IMR-90 (cell line): ENCODE results near the gene ERC2. TPM values are rescaled to one million over a fixed set of nuclear protein-coding genes. Genes with fewer than 3 reads are reported as not detected.

Experiments
- ATAC-seq: fragments of 200-7000 bp; cut with Tn5 transposase; 2 replicates; pipeline ENCODE4 v1.9.1; 2020; ENCODE audit warnings: low read depth, mild to moderate bottlenecking, moderate library complexity
- BruUV-seq: library from RNA; stranded (reverse); fragments of 400-500 nt; replicated peaks from 2 replicates; lab custom pipeline; 2021; lab: Mats Ljungman, UMichigan
- CTCF ChIA-PET: fragments of 300-600 bp; formaldehyde crosslinking; extraction: SDS; loops from one replicate; lab custom pipeline; 2021; ENCODE audit warnings: antibody characterized with exemption; lab: Yijun Ruan, JAX
- POLR2A ChIA-PET: fragments of 300-600 bp; sonication (Branson Sonifier 250); formaldehyde crosslinking; loops from one replicate; lab custom pipeline; 2022; ENCODE audit warnings: antibody characterized with exemption; ENCODE audit not compliant: unreplicated experiment; lab: Charles Lee
- DNase-seq: peaks from one replicate; pipeline ENCODE4 v3.0.0; 2013
- H2AFZ ChIP-seq: replicated peaks from 2 replicates; pipeline ENCODE3; 2013; ENCODE audit warnings: low read length, mild to moderate bottlenecking; ENCODE audit not compliant: poor library complexity
- H2AK5ac ChIP-seq: 2 replicates; pipeline ENCODE4 v1.6.1; 2013; ENCODE audit warnings: low read depth, low read length, inconsistent platforms
- H2AK9ac ChIP-seq: replicated peaks from 2 replicates; pipeline ENCODE3; 2013; ENCODE audit warnings: mild to moderate bottlenecking, low read depth, low read length, moderate library complexity; ENCODE audit not compliant: poor library complexity
- H2BK120ac ChIP-seq: 2 replicates; pipeline ENCODE4 v1.6.1; 2013; ENCODE audit warnings: low read depth, low read length, inconsistent platforms
- H2BK15ac ChIP-seq: 3 replicates; pipeline ENCODE4 v1.6.1; 2013; ENCODE audit warnings: low read depth, low read length, inconsistent platforms
- H2BK20ac ChIP-seq: 2 replicates; pipeline ENCODE4 v1.6.1; 2013; ENCODE audit warnings: low read depth, mild to moderate bottlenecking, inconsistent platforms, low read length, moderate library complexity
- H2BK5ac ChIP-seq: 2 replicates; pipeline ENCODE4 v1.6.1; 2013; ENCODE audit warnings: mild to moderate bottlenecking, low read depth, low read length, inconsistent platforms; ENCODE audit not compliant: poor library complexity, severe bottlenecking
- H3K14ac ChIP-seq: replicated peaks from 2 replicates; pipeline ENCODE4 v1.6.1; 2013; ENCODE audit warnings: low read depth, low read length, inconsistent platforms
- H3K18ac ChIP-seq: 2 replicates; pipeline ENCODE4 v1.6.1; 2013; ENCODE audit warnings: low read depth, low read length, control low read depth
- H3K23ac ChIP-seq: 2 replicates; pipeline ENCODE4 v1.6.1; 2013; ENCODE audit warnings: low read depth, low read length, inconsistent platforms
- H3K27ac ChIP-seq: 2 replicates; pipeline ENCODE4 v1.5.1; 2013; ENCODE audit warnings: mild to moderate bottlenecking, control low read depth, low read length; ENCODE audit not compliant: insufficient read depth
- H3K27me3 ChIP-seq: 2 replicates; pipeline ENCODE4 v1.6.1; 2013; ENCODE audit warnings: low read length; ENCODE audit not compliant: control insufficient read depth, insufficient read depth
- H3K36me3 ChIP-seq: 2 replicates; pipeline ENCODE4 v1.6.1; 2013; ENCODE audit warnings: low read length, mixed read lengths; ENCODE audit not compliant: control insufficient read depth, insufficient read depth
- H3K4ac ChIP-seq: 2 replicates; pipeline ENCODE4 v1.6.1; 2013; ENCODE audit warnings: low read depth, low read length, inconsistent platforms
- H3K4me1 ChIP-seq: 2 replicates; pipeline ENCODE4 v1.6.1; 2013; ENCODE audit warnings: low read length, mixed read lengths; ENCODE audit not compliant: control insufficient read depth, insufficient read depth
- H3K4me2 ChIP-seq: 2 replicates; pipeline ENCODE4 v1.6.1; 2013; ENCODE audit warnings: low read depth, mild to moderate bottlenecking, control low read depth, low read length, moderate library complexity
- H3K4me3 ChIP-seq: 2 replicates; pipeline ENCODE4 v1.5.1; 2013; ENCODE audit warnings: low read depth, mild to moderate bottlenecking, control low read depth, low read length, moderate library complexity; ENCODE audit not compliant: insufficient read depth
- H3K56ac ChIP-seq: 2 replicates; pipeline ENCODE4 v1.6.1; 2013; ENCODE audit warnings: low read length, inconsistent platforms; ENCODE audit not compliant: insufficient read depth; ENCODE audit errors: extremely low read depth
- H3K79me1 ChIP-seq, 2 experiments: 2 replicates each; pipeline ENCODE4 v1.6.1; 2013; ENCODE audit warnings: low read length in 2 of 2, inconsistent platforms in 1 of 2, low read depth in 1 of 2
- H3K9ac ChIP-seq: 2 replicates; pipeline ENCODE4 v1.6.1; 2013; ENCODE audit warnings: low read depth, low read length, control low read depth
- H3K9me1 ChIP-seq: 2 replicates; pipeline ENCODE4 v1.6.1; 2013; ENCODE audit warnings: low read length, inconsistent platforms; ENCODE audit not compliant: insufficient read depth
- H3K9me3 ChIP-seq: 2 replicates; pipeline ENCODE4 v1.6.1; 2013; ENCODE audit warnings: low read length; ENCODE audit not compliant: control insufficient read depth, insufficient read depth
- H4K20me1 ChIP-seq: 2 replicates; pipeline ENCODE4 v1.6.1; 2013; ENCODE audit warnings: low read length, inconsistent platforms; ENCODE audit not compliant: insufficient read depth
- H4K5ac ChIP-seq: 2 replicates; pipeline ENCODE4 v1.6.1; 2013; ENCODE audit warnings: mild to moderate bottlenecking, low read depth, low read length, control low read depth
- H4K8ac ChIP-seq, 2 experiments: 2 replicates each; pipeline ENCODE4 v1.6.1; 2013; ENCODE audit warnings: low read depth in 2 of 2, low read length in 2 of 2, control low read depth in 1 of 2, inconsistent platforms in 1 of 2
- H4K91ac ChIP-seq: 2 replicates; pipeline ENCODE4 v1.6.1; 2013; ENCODE audit warnings: low read depth, low read length, inconsistent platforms; ENCODE audit not compliant: insufficient read depth
- MAZ ChIP-seq: IDR thresholded peaks from 2 replicates; pipeline ENCODE4 v1.6.1; 2012; ENCODE audit warnings: low read depth, mild to moderate bottlenecking, low read length, improper control_type of control experiment, moderate library complexity, borderline replicate concordance
- RAD21 ChIP-seq: IDR thresholded peaks from 2 replicates; pipeline ENCODE4 v1.6.1; 2012; ENCODE audit warnings: low read length, improper control_type of control experiment
- RFX5 ChIP-seq: IDR thresholded peaks from 2 replicates; pipeline ENCODE4 v1.8.0; 2012; ENCODE audit warnings: low read depth, mild to moderate bottlenecking, low read length, moderate library complexity
- WGBS, 2 experiments: methylation state at CpG; one replicate each; pipeline versions ENCODE4 v1.1.5 to v1.1.7; 2013; ENCODE audit warnings: missing lambda C conversion rate in 2 of 2; ENCODE audit not compliant: insufficient read length in 1 of 2; ENCODE audit errors: extremely low coverage in 2 of 2; 5-methylcytosine and 5-hydroxymethylcytosine counted together
- dilution Hi-C: fragments of 300-500 bp; cut with HindIII; formaldehyde crosslinking; loops from one replicate; pipeline ENCODE4 v1.14.3; 2018; ENCODE audit warnings: low sequenced_read_pairs; ENCODE audit not compliant: unreplicated experiment
- in situ Hi-C: fragments of 300-500 bp; cut with MboI; formaldehyde crosslinking; loops from 3 replicates; pipeline ENCODE4 v1.14.3; 2019; ENCODE audit warnings: low sequenced_read_pairs, inconsistent platforms, mixed read lengths
- intact Hi-C: fragments of 100-400 bp; cut with micrococcal nuclease; formaldehyde crosslinking; loops from 2 replicates; pipeline ENCODE4 v1.10.0; 2022
- polyA plus RNA-seq, 3 experiments: library from polyadenylated mRNA; depleted of rRNA; stranded (reverse); fragments of >200 nt; gene quantifications; 2 replicates each; pipeline ENCODE4 v1.2.3, GENCODE V29; 2012; ENCODE audit warnings: low replicate concordance in 1 of 3
- total RNA-seq: library from RNA; depleted of rRNA; stranded (reverse); fragments of >200 nt; gene quantifications from 2 replicates; pipeline ENCODE4 v1.2.3, GENCODE V29; 2012

The ERC2 gene
- total and polyA plus RNA-seq, 2 of the 4 experiments (the other 2 are of a cell fraction) = 0.17 to 0.18 TPM

DNA sequence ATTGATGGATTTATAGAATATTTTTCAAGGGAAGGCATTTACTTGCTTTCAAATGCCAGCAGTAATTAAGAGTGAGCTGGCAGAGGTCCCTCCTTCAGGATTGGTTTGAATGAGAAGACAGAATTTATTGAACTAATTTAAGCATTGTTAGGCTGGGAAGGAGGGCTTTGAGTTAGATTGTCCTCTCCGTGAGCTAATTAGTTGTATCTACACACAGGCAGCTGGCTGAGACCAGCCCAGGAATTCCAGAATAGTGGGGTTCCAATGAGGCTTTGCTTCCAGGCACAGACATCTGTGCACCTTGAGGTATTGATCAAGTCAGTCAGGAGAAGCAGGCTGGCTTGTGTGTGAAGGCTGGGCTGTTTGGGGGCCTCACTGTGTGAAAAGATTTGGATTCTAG lies 857.1 kb downstream of the ERC2 start:
- Histone ChIP-seq H3K27me3 (peaks cover 1% of the 10 kb centered on the region; the same call in 1 of the 2 replicates), H2BK5ac (no peak overlapping the region), H3K4me2 (no peak overlapping the region), H2AK9ac (no peak overlapping the region), H4K8ac (no peak overlapping the region), H4K20me1 (no peaks in the 10 kb centered on the region), H3K18ac (no peak overlapping the region), H3K27ac (no peak overlapping the region), H3K9ac (no peak overlapping the region), H3K23ac (no peak overlapping the region), H2AFZ (no peak overlapping the region), H3K36me3 (no peaks in the 10 kb centered on the region), H3K9me3 (no peaks in the 10 kb centered on the region), H3K79me1 (no peaks in the 10 kb centered on the region), H3K9me1 (no peaks in the 10 kb centered on the region), H4K5ac (no peak overlapping the region), H2BK20ac (no peak overlapping the region), H2BK120ac (no peak overlapping the region), H2BK15ac (no peak overlapping the region), H3K14ac (no peak overlapping the region), H4K91ac (no peak overlapping the region), H2AK5ac (no peak overlapping the region), H3K4me3 (no peak overlapping the region), H3K4ac (no peak overlapping the region), H3K4me1 (no peaks in the 10 kb centered on the region), H3K56ac (no peak overlapping the region)
- DNase-seq (no peak), ATAC-seq (no peak)
- intact Hi-C loops = no loop called here
- ChIA-PET CTCF (interaction anchor here (1.2 kb wide), 1 partner anchor 10 kb away, joined by 3 read pairs; no protein-coding TSS in a partner anchor), POLR2A (no interaction called here)
- BruUV-seq = no TSS peak
- in situ Hi-C loops = no loop called here
- dilution Hi-C loops = no loop called here
- TF ChIP-seq RFX5 (no peak), MAZ (no peak), RAD21 (no peak)
- 67% methylated on average over 1 of the region's 1 CpG; no CpG with 5 or more reads in 1 of the 2 experiments for WGBS, 2 experiments
